RWPE2 (cell line): ENCODE data around the gene DCST1.

Experiments
- ATAC-seq: fragments of 200-7000 bp; cut with Tn5 transposase; 3 replicates; pipeline ENCODE4 v1.9.1; 2021; ENCODE audit warnings: low read depth
- DNase-seq: peaks from one replicate; pipeline ENCODE4 v3.0.0-alpha.2; 2020; ENCODE audit warnings: low spot score
- H3K27ac ChIP-seq: fragments of 450-650 bp; 2 replicates; pipeline ENCODE4 v1.5.1; 2017; ENCODE audit warnings: mild to moderate bottlenecking; ENCODE audit not compliant: poor library complexity, severe bottlenecking
- H3K27me3 ChIP-seq: fragments of 250-450 bp; sonication (Bioruptor Pico); 2 replicates; pipeline ENCODE4 v1.5.1; 2021; ENCODE audit warnings: mild to moderate bottlenecking, moderate library complexity; ENCODE audit not compliant: insufficient read depth, poor library complexity, severe bottlenecking
- H3K36me3 ChIP-seq: fragments of 250-450 bp; sonication (Bioruptor Pico); 2 replicates; pipeline ENCODE4 v1.5.1; 2020; ENCODE audit warnings: low read depth, mild to moderate bottlenecking, moderate library complexity
- H3K4me1 ChIP-seq: fragments of 250-450 bp; sonication (Bioruptor Pico); 2 replicates; pipeline ENCODE4 v1.5.1; 2021; ENCODE audit warnings: mild to moderate bottlenecking, moderate library complexity; ENCODE audit not compliant: insufficient read depth, poor library complexity, severe bottlenecking
- H3K4me3 ChIP-seq: fragments of 250-450 bp; sonication (Bioruptor Pico); 2 replicates; pipeline ENCODE4 v1.5.1; 2021; ENCODE audit warnings: mild to moderate bottlenecking, moderate library complexity; ENCODE audit not compliant: severe bottlenecking
- H3K9me3 ChIP-seq: fragments of 250-450 bp; sonication (Bioruptor Pico); 2 replicates; pipeline ENCODE4 v1.5.1; 2021; ENCODE audit warnings: mild to moderate bottlenecking, moderate library complexity; ENCODE audit not compliant: severe bottlenecking
- TF ChIP-seq, protein P1 (sequence below): fragments of 450-650 bp; IDR thresholded peaks from one replicate; pipeline ENCODE4 v1.5.1; 2017; ENCODE audit warnings: mild to moderate bottlenecking, moderate library complexity; ENCODE audit not compliant: poor library complexity, severe bottlenecking

The DCST1 gene

GRCh38 chr1:154990276-154990675 is 43.3 kb upstream of the DCST1 start:
- peak; percentile 57 for DNase-seq
- Histone ChIP-seq H3K9me3 (no peaks in the 10 kb centered on the region), H3K27me3 (no peaks in the 10 kb centered on the region), H3K4me1 (no peaks in the 10 kb centered on the region), H3K4me3 (no peak overlapping the region), H3K27ac (no peak overlapping the region), H3K36me3 (peaks cover 52% of the 10 kb centered on the region)
- TF ChIP-seq, protein P1, sequence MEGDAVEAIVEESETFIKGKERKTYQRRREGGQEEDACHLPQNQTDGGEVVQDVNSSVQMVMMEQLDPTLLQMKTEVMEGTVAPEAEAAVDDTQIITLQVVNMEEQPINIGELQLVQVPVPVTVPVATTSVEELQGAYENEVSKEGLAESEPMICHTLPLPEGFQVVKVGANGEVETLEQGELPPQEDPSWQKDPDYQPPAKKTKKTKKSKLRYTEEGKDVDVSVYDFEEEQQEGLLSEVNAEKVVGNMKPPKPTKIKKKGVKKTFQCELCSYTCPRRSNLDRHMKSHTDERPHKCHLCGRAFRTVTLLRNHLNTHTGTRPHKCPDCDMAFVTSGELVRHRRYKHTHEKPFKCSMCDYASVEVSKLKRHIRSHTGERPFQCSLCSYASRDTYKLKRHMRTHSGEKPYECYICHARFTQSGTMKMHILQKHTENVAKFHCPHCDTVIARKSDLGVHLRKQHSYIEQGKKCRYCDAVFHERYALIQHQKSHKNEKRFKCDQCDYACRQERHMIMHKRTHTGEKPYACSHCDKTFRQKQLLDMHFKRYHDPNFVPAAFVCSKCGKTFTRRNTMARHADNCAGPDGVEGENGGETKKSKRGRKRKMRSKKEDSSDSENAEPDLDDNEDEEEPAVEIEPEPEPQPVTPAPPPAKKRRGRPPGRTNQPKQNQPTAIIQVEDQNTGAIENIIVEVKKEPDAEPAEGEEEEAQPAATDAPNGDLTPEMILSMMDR: no peak
- no peak for ATAC-seq

GRCh38 chr1:154992721-154993571 is 40.7 kb upstream of the DCST1 start:
- Histone ChIP-seq H3K4me3 (no peak overlapping the region), H3K36me3 (peaks cover 31% of the 10 kb centered on the region), H3K27ac (peak overlapping the region; percentile 13), H3K4me1 (no peaks in the 10 kb centered on the region), H3K9me3 (no peaks in the 10 kb centered on the region), H3K27me3 (no peaks in the 10 kb centered on the region)
- peak; percentile 61 for ATAC-seq
- TF ChIP-seq, protein P1: peak; percentile 39
- DNase-seq: peak; percentile 55

DNA sequence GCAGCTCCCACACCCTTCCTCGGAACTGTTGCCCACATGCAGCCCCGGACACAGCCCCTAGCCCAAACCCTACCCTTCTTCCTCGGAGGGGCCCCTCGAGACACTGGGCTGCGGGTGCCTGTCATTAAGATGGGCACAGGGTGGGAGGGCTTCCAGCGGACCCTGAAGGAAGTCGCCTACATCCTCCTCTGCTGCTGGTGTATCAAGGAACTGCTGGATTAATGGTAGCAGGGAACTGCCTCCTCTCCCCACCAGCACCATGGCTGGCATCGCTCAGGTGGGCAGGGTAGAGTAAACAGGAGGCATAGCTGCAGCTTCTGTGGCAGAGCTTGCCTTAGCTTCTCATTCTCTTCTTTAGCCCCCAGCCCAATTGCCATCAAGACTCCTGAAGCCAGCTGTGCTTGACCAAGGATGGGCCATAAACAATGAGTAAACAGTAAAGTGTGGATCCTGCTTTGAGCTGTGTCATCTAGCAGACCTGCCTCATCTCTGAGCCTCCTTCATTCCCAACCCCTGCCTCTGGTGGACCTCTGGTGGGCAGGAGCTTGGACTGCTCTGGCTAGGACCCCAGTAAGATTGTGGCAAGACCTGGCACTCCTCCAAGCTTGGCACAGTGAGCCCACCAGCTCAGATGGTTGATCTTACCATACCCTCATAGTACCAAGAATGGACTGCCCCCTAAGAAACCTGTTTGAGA is 39.9 kb upstream of the DCST1 start, which contains the start of gene LENEP:
Gene LENEP (plus strand): TSS at position 15 of the 697 bp plus-strand sequence. CDS start 22 bp downstream, at position 37.
- ATAC-seq (no peak; the same call in 2 of the 3 replicates), DNase-seq (peak; percentile 42)
- Histone ChIP-seq H3K4me3 (no peak within 1 kb of the TSS), H3K27me3 (no peaks in the 10 kb centered on the region), H3K27ac (peak within 1 kb of the TSS; percentile 13), H3K36me3 (peaks cover 24% of the 10 kb centered on the region), H3K4me1 (no peaks in the 10 kb centered on the region), H3K9me3 (no peaks in the 10 kb centered on the region)
- TF ChIP-seq, protein P1: no peak

DNA sequence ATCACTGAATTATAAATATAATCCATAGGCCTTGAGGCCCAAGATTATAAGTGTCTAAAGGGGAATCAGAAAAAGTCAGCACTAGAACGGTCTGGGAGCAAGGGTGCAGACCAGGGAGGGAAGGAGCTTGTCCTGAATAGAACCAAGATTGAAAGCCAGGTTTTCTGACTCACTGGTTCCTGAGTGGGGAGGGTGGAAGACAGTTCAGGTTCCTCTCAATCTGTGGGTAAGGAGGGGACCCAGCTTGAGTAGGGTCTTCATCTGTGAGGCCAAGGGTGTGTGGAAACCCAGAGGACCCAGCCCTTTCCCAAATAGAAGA is 39.4 kb upstream of the DCST1 start:
- peak overlapping the region; percentile 13 for H3K27ac ChIP-seq
- no peaks in the 10 kb centered on the region for H3K4me1 ChIP-seq
- no peak for ATAC-seq
- no peaks in the 10 kb centered on the region for H3K27me3 ChIP-seq
- no peak for DNase-seq
- H3K4me3 ChIP-seq: no peak overlapping the region
- no peaks in the 10 kb centered on the region for H3K9me3 ChIP-seq
- TF ChIP-seq, protein P1: no peak
- H3K36me3 ChIP-seq: peaks cover 19% of the 10 kb centered on the region
